RKO (cell line): ENCODE data around the gene VWA5A.
"Not testable (repeated sequence)": the region's sequence is repeated elsewhere in the genome, so short reads cannot be mapped to it uniquely, and the experiment has no call there.

Source experiments
- DNase-seq: peaks from one replicate; pipeline ENCODE4 v3.0.0-alpha.2; 2016; ENCODE audit warnings: low spot score

Gene VWA5A

GRCh38 chr11:124094731-124095130, 20.5 kb upstream of the VWA5A start:
- DNase-seq: no peak

GRCh38 chr11:124096364-124096763, 18.9 kb upstream of the VWA5A start:
- DNase-seq: no peak

GRCh38 chr11:124098141-124098540, 17.1 kb upstream of the VWA5A start:
- DNase-seq: no peak

- no peak for DNase-seq
Measured at GRCh38 chr11:124101737-124102136, 13.5 kb upstream of the VWA5A start.

GRCh38 chr11:124108156-124108555, 7.1 kb upstream of the VWA5A start:
- DNase-seq: peak; percentile 47

GRCh38 chr11:124109377-124109776, 5.9 kb upstream of the VWA5A start:
- DNase-seq: no peak

GRCh38 chr11:124110201-124110600, 5.0 kb upstream of the VWA5A start:
- DNase-seq: no peak

GRCh38 chr11:124113890-124114289, 1.4 kb upstream of the VWA5A start:
- no peak for DNase-seq

GRCh38 chr11:124115782-124116616, 749 bp downstream of the VWA5A start:
- DNase-seq: no peak

- no peak for DNase-seq
Measured at GRCh38 chr11:124119103-124119502, 3.9 kb downstream of the VWA5A start.

GRCh38 chr11:124120891-124121290, 5.6 kb downstream of the VWA5A start:
- DNase-seq: no peak

GRCh38 chr11:124122123-124122522, 6.9 kb downstream of the VWA5A start:
- no peak for DNase-seq

GRCh38 chr11:124123622-124124021, 8.4 kb downstream of the VWA5A start:
- DNase-seq: no peak

GRCh38 chr11:124127134-124127533, 11.9 kb downstream of the VWA5A start:
- not testable (repeated sequence) for DNase-seq

GRCh38 chr11:124143034-124143433, 27.8 kb downstream of the VWA5A start:
- no peak for DNase-seq

GRCh38 chr11:124147951-124148350, 32.7 kb downstream of the VWA5A start:
- no peak for DNase-seq

- DNase-seq: no peak
Measured at GRCh38 chr11:124150684-124151083, 35.4 kb downstream of the VWA5A start.

- DNase-seq: no peak
Measured at GRCh38 chr11:124152770-124153407, 37.6 kb downstream of the VWA5A start.

GRCh38 chr11:124153821-124154220, 38.6 kb downstream of the VWA5A start:
- no peak for DNase-seq

GRCh38 chr11:124159481-124159880, 44.2 kb downstream of the VWA5A start:
- DNase-seq: no peak

GRCh38 chr11:124160986-124161385, 45.7 kb downstream of the VWA5A start:
- DNase-seq: no peak

GRCh38 chr11:124167826-124168231, 52.6 kb downstream of the VWA5A start:
- DNase-seq: no peak

- no peak for DNase-seq
Measured at GRCh38 chr11:124168796-124169195, 53.5 kb downstream of the VWA5A start.

GRCh38 chr11:124170315-124170714, 55.1 kb downstream of the VWA5A start:
- DNase-seq: not testable (repeated sequence)
